H9 (cell line): ENCODE results near the gene NR3C2. TPM values are rescaled to one million over a fixed set of nuclear protein-coding genes. Genes with fewer than 3 reads are reported as not detected.

ENCODE experiments used
- DNase-seq: peaks from one replicate; pipeline ENCODE4 v3.0.0-alpha.2; 2017
- H2AFZ ChIP-seq: one replicate; pipeline ENCODE4 v1.6.1; 2013; ENCODE audit warnings: mild to moderate bottlenecking, low read length, control low read depth, moderate library complexity
- H2AK5ac ChIP-seq: 2 replicates; pipeline ENCODE4 v1.6.1; 2013; ENCODE audit warnings: low read length, control low read depth, mixed read lengths; ENCODE audit not compliant: insufficient read length
- H2BK120ac ChIP-seq: one replicate; pipeline ENCODE4 v1.6.1; 2013; ENCODE audit warnings: low read depth, mild to moderate bottlenecking, low read length, control low read depth, inconsistent platforms; ENCODE audit not compliant: poor library complexity, severe bottlenecking
- H2BK12ac ChIP-seq: 2 replicates; pipeline ENCODE4 v1.6.1; 2013; ENCODE audit warnings: low read length, control low read depth, mixed read lengths, low read depth; ENCODE audit not compliant: insufficient read length
- H2BK15ac ChIP-seq: 2 replicates; pipeline ENCODE4 v1.6.1; 2013; ENCODE audit warnings: low read depth, low read length, control low read depth
- H2BK20ac ChIP-seq: one replicate; pipeline ENCODE4 v1.6.1; 2013; ENCODE audit warnings: low read depth, mild to moderate bottlenecking, low read length, control low read depth, inconsistent platforms; ENCODE audit not compliant: poor library complexity, severe bottlenecking
- H2BK5ac ChIP-seq: 2 replicates; pipeline ENCODE4 v1.6.1; 2013; ENCODE audit warnings: low read length, control low read depth, mixed read lengths; ENCODE audit not compliant: insufficient read length
- H3K14ac ChIP-seq: 2 replicates; pipeline ENCODE4 v1.6.1; 2013; ENCODE audit warnings: low read length, control low read depth; ENCODE audit not compliant: insufficient read depth
- H3K18ac ChIP-seq: 2 replicates; pipeline ENCODE4 v1.6.1; 2013; ENCODE audit warnings: low read depth, mild to moderate bottlenecking, mixed read lengths, low read length, control low read depth; ENCODE audit not compliant: insufficient read length
- H3K23ac ChIP-seq: 2 replicates; pipeline ENCODE4 v1.6.1; 2013; ENCODE audit warnings: low read length, control low read depth, mixed read lengths, low read depth; ENCODE audit not compliant: insufficient read length
- H3K23me2 ChIP-seq: 2 replicates; pipeline ENCODE4 v1.6.1; 2013; ENCODE audit warnings: low read depth, mild to moderate bottlenecking, mixed read lengths, low read length, control low read depth; ENCODE audit not compliant: insufficient read length, poor library complexity, severe bottlenecking
- H3K27ac ChIP-seq: 2 replicates; pipeline ENCODE4 v1.5.1; 2013; ENCODE audit warnings: low read length, control low read depth, mixed read lengths, low read depth; ENCODE audit not compliant: insufficient read length
- H3K27me3 ChIP-seq: 2 replicates; pipeline ENCODE4 v1.6.1; 2013; ENCODE audit warnings: low read length, control low read depth, inconsistent platforms; ENCODE audit not compliant: insufficient read depth
- H3K4ac ChIP-seq: 2 replicates; pipeline ENCODE4 v1.6.1; 2013; ENCODE audit warnings: low read depth, mild to moderate bottlenecking, control low read depth, inconsistent platforms, low read length, moderate library complexity
- H3K4me1 ChIP-seq: 2 replicates; pipeline ENCODE4 v1.6.1; 2013; ENCODE audit warnings: low read length, control low read depth, inconsistent platforms; ENCODE audit not compliant: insufficient read depth
- H3K4me2 ChIP-seq: 2 replicates; pipeline ENCODE4 v1.6.1; 2013; ENCODE audit warnings: low read length, control low read depth, mixed read lengths; ENCODE audit not compliant: insufficient read length, insufficient read depth
- H3K56ac ChIP-seq: 2 replicates; pipeline ENCODE4 v1.6.1; 2013; ENCODE audit warnings: low read depth, mild to moderate bottlenecking, mixed read lengths, low read length, control low read depth; ENCODE audit not compliant: insufficient read length
- H3K79me1 ChIP-seq: 2 replicates; pipeline ENCODE4 v1.6.1; 2013; ENCODE audit warnings: low read depth, mild to moderate bottlenecking, moderate library complexity, low read length, control low read depth, inconsistent platforms; ENCODE audit not compliant: insufficient read depth, poor library complexity, severe bottlenecking
- H3K79me2 ChIP-seq: 2 replicates; pipeline ENCODE4 v1.6.1; 2013; ENCODE audit warnings: low read length, control low read depth, inconsistent platforms; ENCODE audit not compliant: insufficient read depth
- H3K9ac ChIP-seq: 2 replicates; pipeline ENCODE4 v1.6.1; 2013; ENCODE audit warnings: low read length, control low read depth, mixed read lengths; ENCODE audit not compliant: insufficient read length; ENCODE audit errors: extremely low read depth
- H3K9me3 ChIP-seq: one replicate; pipeline ENCODE4 v1.6.1; 2013; ENCODE audit warnings: low read depth, low read length, inconsistent platforms; ENCODE audit not compliant: control insufficient read depth
- H3T11ph ChIP-seq: one replicate; pipeline ENCODE4 v1.6.1; 2013; ENCODE audit warnings: mild to moderate bottlenecking, low read length, control low read depth, inconsistent platforms
- H4K20me1 ChIP-seq: one replicate; pipeline ENCODE4 v1.6.1; 2013; ENCODE audit not compliant: control insufficient read depth, insufficient read length, insufficient read depth
- H4K5ac ChIP-seq: 2 replicates; pipeline ENCODE4 v1.6.1; 2013; ENCODE audit warnings: low read depth, mild to moderate bottlenecking, mixed read lengths, low read length, control low read depth; ENCODE audit not compliant: insufficient read length
- H4K8ac ChIP-seq: replicated peaks from 2 replicates; pipeline ENCODE4 v1.6.1; 2013; ENCODE audit warnings: low read length, control low read depth, mixed read lengths, low read depth; ENCODE audit not compliant: insufficient read length
- H4K91ac ChIP-seq: 2 replicates; pipeline ENCODE4 v1.6.1; 2013; ENCODE audit warnings: low read depth, mild to moderate bottlenecking, moderate library complexity, mixed read lengths, low read length, control low read depth; ENCODE audit not compliant: insufficient read length
- H3K27ac Mint-ChIP-seq, 3 experiments: 2 replicates in 2 of 3; 3 replicates in 1 of 3; pipeline ENCODE4 v1.8.0; 2020 to 2021; ENCODE audit warnings: mixed read lengths in 3 of 3, mild to moderate bottlenecking in 1 of 3, moderate library complexity in 1 of 3
- H3K27me3 Mint-ChIP-seq: 2 replicates; pipeline ENCODE4 v1.8.0; 2021; ENCODE audit warnings: low read depth, mild to moderate bottlenecking, moderate library complexity, mixed read lengths
- H3K36me3 Mint-ChIP-seq, 3 experiments: 2 replicates in 2 of 3; 3 replicates in 1 of 3; pipeline ENCODE4 v1.8.0; 2020 to 2021; ENCODE audit warnings: low read depth in 3 of 3, mixed read lengths in 3 of 3; ENCODE audit not compliant: insufficient read depth in 1 of 3
- H3K4me1 Mint-ChIP-seq, 2 experiments: 2 replicates each; pipeline ENCODE4 v1.8.0; 2020; ENCODE audit warnings: mixed read lengths in 2 of 2
- H3K4me3 Mint-ChIP-seq, 2 experiments: 2 replicates in 1 of 2; 3 replicates in 1 of 2; pipeline ENCODE4 v1.8.0; 2020 to 2021; ENCODE audit warnings: mild to moderate bottlenecking in 2 of 2, mixed read lengths in 2 of 2, moderate library complexity in 1 of 2
- H3K9me3 Mint-ChIP-seq, 2 experiments: 2 replicates in 1 of 2; 3 replicates in 1 of 2; pipeline ENCODE4 v1.8.0; 2020; ENCODE audit warnings: mild to moderate bottlenecking in 2 of 2, mixed read lengths in 2 of 2, moderate library complexity in 1 of 2
- CTCF ChIP-seq: fragments of 200-600 bp; sonication (generic); conservative IDR thresholded peaks from 3 replicates; pipeline ENCODE4 v1.8.0; 2021; ENCODE audit warnings: antibody characterized with exemption, mild to moderate bottlenecking
- WGBS: extraction: QIAGEN DNeasy Blood & Tissue Kit; methylation state at CpG from one replicate; pipeline ENCODE4 v1.1.7; 2013; ENCODE audit warnings: missing lambda C conversion rate, low lambda C conversion rate, mixed read lengths; ENCODE audit not compliant: insufficient read length; ENCODE audit errors: extremely low coverage; 5-methylcytosine and 5-hydroxymethylcytosine counted together
- total RNA-seq: library from RNA; stranded (reverse); gene quantifications from 2 replicates; pipeline ENCODE4 v1.2.1, GENCODE V29; 2021

NR3C2 gene
- total RNA-seq, 1 experiment from 2014 or later: 1.4 TPM

DNA sequence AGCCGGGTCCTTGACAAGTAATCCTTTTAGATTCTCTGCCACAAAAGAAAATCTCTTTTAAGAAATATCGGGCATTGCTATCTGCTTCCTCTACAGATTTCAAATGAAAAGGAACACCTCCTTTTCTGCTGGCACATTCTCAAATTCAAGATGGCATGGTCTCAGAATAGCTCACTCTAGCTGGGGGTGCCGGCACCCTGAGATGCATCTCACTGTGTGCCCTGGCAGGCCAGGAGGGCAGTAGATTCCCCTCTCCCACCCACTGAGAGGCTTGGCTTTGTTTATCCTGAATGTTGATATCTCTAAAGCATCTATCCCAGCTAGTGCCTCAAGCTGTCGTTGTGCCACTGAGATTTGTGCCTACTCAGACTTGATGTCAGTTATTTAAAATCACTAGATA lies 390.8 kb downstream of the NR3C2 start:
- no peak overlapping the region for H3K23ac ChIP-seq
- no peak overlapping the region for H2AK5ac ChIP-seq
- H3K27me3 ChIP-seq: no peaks in the 10 kb centered on the region
- no peak overlapping the region for H3K4me2 ChIP-seq
- H3K9me3 ChIP-seq: no peaks in the 10 kb centered on the region
- H2BK15ac ChIP-seq: no peak overlapping the region
- no peak for TF ChIP-seq CTCF
- no peaks in the 10 kb centered on the region for H3K23me2 ChIP-seq
- H3K18ac ChIP-seq: no peak overlapping the region
- Mint-ChIP-seq H3K27ac (peak overlapping the region in 1 of 3 experiments; percentile 44; a peak in 1 of 7 replicates), H3K4me1 (peaks cover 18 to 19% of the 10 kb centered on the region in 2 experiments), H3K36me3 (no peaks in the 10 kb centered on the region), H3K9me3 (no peaks in the 10 kb centered on the region), H3K4me3 (no peak overlapping the region), H3K27me3 (no peaks in the 10 kb centered on the region)
- no peaks in the 10 kb centered on the region for H3K79me1 ChIP-seq
- no CpG with 5 or more reads among the region's 4 CpGs for WGBS
- H3K4me1 ChIP-seq: no peaks in the 10 kb centered on the region
- no peak overlapping the region for H3K4ac ChIP-seq
- H4K8ac ChIP-seq: no peak overlapping the region
- H4K20me1 ChIP-seq: no peaks in the 10 kb centered on the region
- H2BK120ac ChIP-seq: no peak overlapping the region
- H3K27ac ChIP-seq: no peak overlapping the region
- H2BK20ac ChIP-seq: no peak overlapping the region
- H3K56ac ChIP-seq: no peak overlapping the region
- no peak overlapping the region for H3T11ph ChIP-seq
- H3K14ac ChIP-seq: no peak overlapping the region
- no peak for DNase-seq
- H4K5ac ChIP-seq: no peak overlapping the region
- no peak overlapping the region for H2BK12ac ChIP-seq
- H4K91ac ChIP-seq: no peak overlapping the region
- H3K79me2 ChIP-seq: no peaks in the 10 kb centered on the region
- no peak overlapping the region for H2BK5ac ChIP-seq
- H3K9ac ChIP-seq: no peak overlapping the region
- H2AFZ ChIP-seq: no peak overlapping the region
